Measurements from ENCODE around the gene KLF7.

The KLF7 gene

GRCh38 chr2:207091928-207092327, 73.8 kb downstream of the KLF7 start:
- no peak for DNase-seq (ENCODE audit: low read depth in 2 of 2)

DNA sequence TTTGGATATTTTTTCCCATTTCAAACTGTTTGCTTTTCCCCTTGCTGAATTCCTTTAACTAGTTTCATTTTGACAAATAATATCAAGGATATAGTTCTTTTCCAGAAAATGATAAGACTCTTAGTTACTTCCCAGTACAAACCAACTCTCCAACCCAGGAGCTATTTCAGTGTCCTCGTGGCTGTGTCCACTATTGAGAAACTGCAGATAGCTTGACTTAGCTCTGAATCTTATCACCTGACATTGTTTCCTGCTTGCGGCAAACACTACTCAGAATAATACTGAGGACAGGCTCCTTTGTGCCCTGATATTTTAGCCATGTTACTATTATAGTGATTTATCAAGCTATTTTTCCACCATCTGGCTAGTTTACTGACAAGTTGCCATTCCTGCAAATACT, 74.6 kb downstream of the KLF7 start:
- DNase-seq (ENCODE audit: low read depth in 2 of 2): no peak

GRCh38 chr2:207090389-207090788, 75.4 kb downstream of the KLF7 start:
- DNase-seq (ENCODE audit: low read depth in 2 of 2): no peak

DNA sequence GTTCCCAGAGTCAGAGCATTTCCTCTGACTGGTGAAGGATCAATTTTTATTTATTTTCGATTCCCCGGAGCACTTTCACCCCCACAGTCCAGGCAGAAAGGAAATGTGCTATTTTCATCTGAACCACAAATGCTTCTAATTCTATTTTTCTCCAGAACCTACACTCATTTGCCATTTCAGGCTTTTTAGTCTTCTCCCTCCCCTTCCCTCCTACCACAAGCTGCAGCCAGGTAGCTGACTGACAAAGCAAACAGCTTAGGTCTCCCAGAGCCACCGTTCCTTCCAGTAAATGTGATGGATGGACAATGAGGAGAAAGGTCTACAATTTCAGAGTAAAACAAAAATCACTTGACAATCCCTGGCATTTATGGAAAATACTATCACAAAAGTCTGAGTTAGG, 76.9 kb downstream of the KLF7 start:
- no peak for DNase-seq (ENCODE audit: low read depth in 2 of 2)

GRCh38 chr2:207088276-207088675, 77.5 kb downstream of the KLF7 start:
- DNase-seq (ENCODE audit: low read depth in 2 of 2): no peak

GRCh38 chr2:207087046-207087902, 78.5 kb downstream of the KLF7 start:
- no peak for DNase-seq (ENCODE audit: low read depth in 2 of 2)

GRCh38 chr2:207086136-207086535, 79.6 kb downstream of the KLF7 start:
- no peak for DNase-seq (ENCODE audit: low read depth in 2 of 2)

DNA sequence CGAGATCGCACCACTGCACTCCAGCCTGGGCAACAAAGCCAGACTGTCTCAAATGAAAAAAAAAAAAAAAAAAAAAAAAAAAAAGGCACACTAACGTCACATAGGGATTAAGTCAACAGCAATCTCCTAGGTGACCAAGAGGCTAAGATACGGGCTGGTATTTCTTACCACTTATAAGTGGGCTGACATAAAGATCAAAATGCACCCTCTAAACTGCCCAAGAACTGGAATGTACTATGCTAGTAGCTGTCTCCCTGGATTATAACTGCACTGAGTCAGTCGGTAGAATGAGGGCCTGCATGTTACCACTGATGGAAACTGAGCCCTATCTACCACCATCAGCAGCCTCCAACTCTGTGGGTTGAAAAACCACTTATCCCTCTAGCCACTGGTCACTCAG, 80.6 kb downstream of the KLF7 start:
- DNase-seq (ENCODE audit: low read depth in 2 of 2): no peak

DNA sequence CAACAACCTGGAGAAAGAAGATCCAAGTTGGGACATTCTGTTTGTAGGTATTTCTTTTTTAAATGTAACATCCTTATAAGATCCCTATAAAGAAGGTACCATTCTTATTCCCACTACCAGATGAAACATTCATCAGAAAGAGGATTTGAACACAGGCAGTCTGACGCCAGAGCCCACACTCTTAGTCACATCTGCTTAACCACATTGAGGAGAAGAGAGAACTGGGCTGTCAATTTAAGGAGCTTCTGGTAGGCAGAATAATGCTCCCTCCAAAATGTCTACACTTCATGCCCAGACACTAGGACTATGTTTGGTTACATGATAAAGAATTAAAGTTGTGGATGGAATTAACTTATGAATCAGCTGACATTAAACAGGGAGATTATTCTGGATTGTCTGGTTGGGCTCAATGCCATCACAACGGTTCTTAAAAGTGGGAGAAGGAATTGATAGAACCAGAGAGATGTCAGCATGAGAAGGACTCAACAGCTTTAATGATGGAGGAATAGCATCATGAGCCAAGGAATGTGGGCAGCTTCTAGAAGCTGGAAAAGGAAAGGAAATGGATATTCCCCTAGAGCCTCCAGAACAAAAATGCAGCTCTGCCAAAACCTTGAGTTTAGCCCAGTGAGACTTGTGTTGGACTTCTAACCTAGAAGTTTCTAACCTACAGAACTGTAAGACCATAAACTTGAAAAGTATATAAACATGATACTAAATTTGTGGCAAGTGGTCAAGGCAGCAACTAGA, 82.2 kb downstream of the KLF7 start:
- DNase-seq (ENCODE audit: low read depth in 2 of 2): no peak

- DNase-seq (ENCODE audit: low read depth in 2 of 2): no peak
Observed at GRCh38 chr2:207082619-207083018, 83.1 kb downstream of the KLF7 start.

GRCh38 chr2:207078186-207078798, 87.5 kb downstream of the KLF7 start:
- DNase-seq (ENCODE audit: low read depth in 2 of 2): no peak

GRCh38 chr2:207077266-207077665, 88.5 kb downstream of the KLF7 start:
- DNase-seq (ENCODE audit: low read depth in 2 of 2): no peak

GRCh38 chr2:207075456-207075855, 90.3 kb downstream of the KLF7 start:
- no peak for DNase-seq (ENCODE audit: low read depth in 2 of 2)

GRCh38 chr2:207073801-207074678, 91.7 kb downstream of the KLF7 start:
- peak; percentile 8 to 15 for DNase-seq (ENCODE audit: low read depth in 2 of 2)

DNA sequence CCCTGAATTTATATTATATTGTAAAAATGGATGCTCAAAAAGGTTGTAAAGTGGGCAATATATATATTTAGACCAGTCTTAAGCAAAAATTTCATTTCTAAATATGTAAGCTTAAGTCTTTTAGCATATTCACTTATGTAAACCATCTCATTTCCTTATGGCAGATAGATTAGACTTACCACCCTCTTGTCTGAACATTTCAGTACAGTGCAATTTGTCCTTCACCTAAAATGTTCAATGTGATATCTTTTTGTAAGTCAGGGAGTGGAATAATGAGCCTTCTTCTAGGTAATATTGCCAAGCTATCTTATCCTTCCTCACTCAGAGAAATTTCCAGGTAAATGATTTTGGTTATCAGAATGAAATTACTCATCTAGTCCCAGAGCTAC, 92.3 kb downstream of the KLF7 start:
- DNase-seq (ENCODE audit: low read depth in 2 of 2): no peak

- DNase-seq (ENCODE audit: low read depth in 2 of 2): no peak
Observed at GRCh38 chr2:207072571-207072970, 93.2 kb downstream of the KLF7 start.

GRCh38 chr2:207071820-207072219, 93.9 kb downstream of the KLF7 start:
- no peak for DNase-seq (ENCODE audit: low read depth in 2 of 2)

DNA sequence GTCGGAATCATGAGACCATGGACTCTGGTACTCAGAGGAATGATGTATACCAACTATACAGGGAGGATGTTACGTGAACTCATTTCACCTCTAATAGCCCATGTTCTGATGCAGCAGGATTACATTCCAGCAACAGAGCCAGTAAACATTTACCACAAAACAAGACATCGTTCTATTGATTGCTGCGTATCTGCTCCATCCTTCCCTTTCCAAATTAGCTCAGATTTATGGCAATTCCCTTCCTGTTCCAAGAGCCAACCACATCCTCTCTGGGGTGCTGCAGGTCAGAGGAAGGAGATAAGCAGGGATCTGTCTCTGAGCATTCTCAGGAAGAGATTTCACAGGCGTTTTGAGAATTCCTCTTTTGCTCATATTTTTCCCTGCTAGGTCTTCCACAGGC, 98.3 kb downstream of the KLF7 start:
- no peak for DNase-seq (ENCODE audit: low read depth in 2 of 2)

- no peak for DNase-seq (ENCODE audit: low read depth in 2 of 2)
Observed at GRCh38 chr2:207066791-207067460, 98.8 kb downstream of the KLF7 start.

GRCh38 chr2:207066166-207066565, 99.6 kb downstream of the KLF7 start:
- DNase-seq (ENCODE audit: low read depth in 2 of 2): no peak

- DNase-seq (ENCODE audit: low read depth in 2 of 2): no peak
Observed at GRCh38 chr2:207064128-207064690, 101.5 kb downstream of the KLF7 start.
